ENCODE data around the gene GRIA4.

The GRIA4 gene

GRCh38 chr11:105705786-105706530 is 96.1 kb downstream of the GRIA4 start:
- no peak overlapping the region for H3K27ac ChIP-seq (ENCODE audit: low read depth in 2 of 2, low read length in 2 of 2)
- no peak overlapping the region for H3K4me3 ChIP-seq (ENCODE audit: low read length in 2 of 2)
- H3K9me3 ChIP-seq (ENCODE audit: control insufficient read depth in 2 of 2, low read length in 2 of 2) = no peaks in the 10 kb centered on the region
- no peaks in the 10 kb centered on the region for H3K27me3 ChIP-seq (ENCODE audit: control insufficient read depth in 2 of 2, insufficient read depth in 2 of 2, low read length in 2 of 2)
- H3K4me1 ChIP-seq (ENCODE audit: control insufficient read depth in 2 of 2, insufficient read depth in 2 of 2, low read length in 2 of 2) = no peaks in the 10 kb centered on the region
- H3K9ac ChIP-seq (ENCODE audit: low read depth in 1 of 2, low read length in 2 of 2) = no peak overlapping the region
- no peaks in the 10 kb centered on the region for H3K36me3 ChIP-seq (ENCODE audit: control insufficient read depth in 2 of 2, insufficient read depth in 2 of 2, low read length in 2 of 2)

GRCh38 chr11:105713106-105713505 is 103.2 kb downstream of the GRIA4 start:
- no peaks in the 10 kb centered on the region for H3K36me3 ChIP-seq (ENCODE audit: control insufficient read depth in 2 of 2, insufficient read depth in 2 of 2, low read length in 2 of 2)
- no peaks in the 10 kb centered on the region for H3K4me1 ChIP-seq (ENCODE audit: control insufficient read depth in 2 of 2, insufficient read depth in 2 of 2, low read length in 2 of 2)
- no peaks in the 10 kb centered on the region for H3K27me3 ChIP-seq (ENCODE audit: control insufficient read depth in 2 of 2, insufficient read depth in 2 of 2, low read length in 2 of 2)
- no peak overlapping the region for H3K4me3 ChIP-seq (ENCODE audit: low read length in 2 of 2)
- H3K9ac ChIP-seq (ENCODE audit: low read depth in 1 of 2, low read length in 2 of 2) = no peak overlapping the region
- no peak overlapping the region for H3K27ac ChIP-seq (ENCODE audit: low read depth in 2 of 2, low read length in 2 of 2)
- no peaks in the 10 kb centered on the region for H3K9me3 ChIP-seq (ENCODE audit: control insufficient read depth in 2 of 2, low read length in 2 of 2)

GRCh38 chr11:105713696-105714095 is 103.8 kb downstream of the GRIA4 start:
- no peak overlapping the region for H3K9ac ChIP-seq (ENCODE audit: low read depth in 1 of 2, low read length in 2 of 2)
- H3K4me1 ChIP-seq (ENCODE audit: control insufficient read depth in 2 of 2, insufficient read depth in 2 of 2, low read length in 2 of 2) = no peaks in the 10 kb centered on the region
- no peak overlapping the region for H3K4me3 ChIP-seq (ENCODE audit: low read length in 2 of 2)
- no peaks in the 10 kb centered on the region for H3K36me3 ChIP-seq (ENCODE audit: control insufficient read depth in 2 of 2, insufficient read depth in 2 of 2, low read length in 2 of 2)
- no peaks in the 10 kb centered on the region for H3K27me3 ChIP-seq (ENCODE audit: control insufficient read depth in 2 of 2, insufficient read depth in 2 of 2, low read length in 2 of 2)
- no peaks in the 10 kb centered on the region for H3K9me3 ChIP-seq (ENCODE audit: control insufficient read depth in 2 of 2, low read length in 2 of 2)
- no peak overlapping the region for H3K27ac ChIP-seq (ENCODE audit: low read depth in 2 of 2, low read length in 2 of 2)

- H3K4me1 ChIP-seq (ENCODE audit: control insufficient read depth in 2 of 2, insufficient read depth in 2 of 2, low read length in 2 of 2) = no peaks in the 10 kb centered on the region
- H3K27ac ChIP-seq (ENCODE audit: low read depth in 2 of 2, low read length in 2 of 2) = no peak overlapping the region
- no peak overlapping the region for H3K4me3 ChIP-seq (ENCODE audit: low read length in 2 of 2)
- H3K36me3 ChIP-seq (ENCODE audit: control insufficient read depth in 2 of 2, insufficient read depth in 2 of 2, low read length in 2 of 2) = no peaks in the 10 kb centered on the region
- no peak overlapping the region for H3K9ac ChIP-seq (ENCODE audit: low read depth in 1 of 2, low read length in 2 of 2)
- no peaks in the 10 kb centered on the region for H3K9me3 ChIP-seq (ENCODE audit: control insufficient read depth in 2 of 2, low read length in 2 of 2)
- no peaks in the 10 kb centered on the region for H3K27me3 ChIP-seq (ENCODE audit: control insufficient read depth in 2 of 2, insufficient read depth in 2 of 2, low read length in 2 of 2)
These were observed 108.8 kb downstream of the GRIA4 start for GRCh38 chr11:105718641-105719040.

GRCh38 chr11:105719073-105719822 is 109.4 kb downstream of the GRIA4 start:
- Histone ChIP-seq H3K27ac (ENCODE audit: low read depth in 2 of 2, low read length in 2 of 2) (no peak overlapping the region), H3K36me3 (ENCODE audit: control insufficient read depth in 2 of 2, insufficient read depth in 2 of 2, low read length in 2 of 2) (no peaks in the 10 kb centered on the region), H3K4me3 (ENCODE audit: low read length in 2 of 2) (no peak overlapping the region), H3K4me1 (ENCODE audit: control insufficient read depth in 2 of 2, insufficient read depth in 2 of 2, low read length in 2 of 2) (no peaks in the 10 kb centered on the region), H3K9ac (ENCODE audit: low read depth in 1 of 2, low read length in 2 of 2) (no peak overlapping the region), H3K27me3 (ENCODE audit: control insufficient read depth in 2 of 2, insufficient read depth in 2 of 2, low read length in 2 of 2) (no peaks in the 10 kb centered on the region), H3K9me3 (ENCODE audit: control insufficient read depth in 2 of 2, low read length in 2 of 2) (no peaks in the 10 kb centered on the region)

GRCh38 chr11:105720096-105720495 is 110.2 kb downstream of the GRIA4 start:
- Histone ChIP-seq H3K4me1 (ENCODE audit: control insufficient read depth in 2 of 2, insufficient read depth in 2 of 2, low read length in 2 of 2) (no peaks in the 10 kb centered on the region), H3K9ac (ENCODE audit: low read depth in 1 of 2, low read length in 2 of 2) (no peak overlapping the region), H3K27ac (ENCODE audit: low read depth in 2 of 2, low read length in 2 of 2) (no peak overlapping the region), H3K36me3 (ENCODE audit: control insufficient read depth in 2 of 2, insufficient read depth in 2 of 2, low read length in 2 of 2) (no peaks in the 10 kb centered on the region), H3K27me3 (ENCODE audit: control insufficient read depth in 2 of 2, insufficient read depth in 2 of 2, low read length in 2 of 2) (no peaks in the 10 kb centered on the region), H3K4me3 (ENCODE audit: low read length in 2 of 2) (no peak overlapping the region), H3K9me3 (ENCODE audit: control insufficient read depth in 2 of 2, low read length in 2 of 2) (no peaks in the 10 kb centered on the region)

GRCh38 chr11:105723269-105723668 is 113.4 kb downstream of the GRIA4 start:
- Histone ChIP-seq H3K4me1 (ENCODE audit: control insufficient read depth in 2 of 2, insufficient read depth in 2 of 2, low read length in 2 of 2) (no peaks in the 10 kb centered on the region), H3K9me3 (ENCODE audit: control insufficient read depth in 2 of 2, low read length in 2 of 2) (no peaks in the 10 kb centered on the region)

GRCh38 chr11:105732611-105733010 is 122.7 kb downstream of the GRIA4 start:
- no peaks in the 10 kb centered on the region for H3K27me3 ChIP-seq (ENCODE audit: control insufficient read depth in 2 of 2, insufficient read depth in 2 of 2, low read length in 2 of 2)
- H3K9ac ChIP-seq (ENCODE audit: low read depth in 1 of 2, low read length in 2 of 2) = no peak overlapping the region
- no peak overlapping the region for H3K4me3 ChIP-seq (ENCODE audit: low read length in 2 of 2)
- H3K27ac ChIP-seq (ENCODE audit: low read depth in 2 of 2, low read length in 2 of 2) = no peak overlapping the region
- no peaks in the 10 kb centered on the region for H3K9me3 ChIP-seq (ENCODE audit: control insufficient read depth in 2 of 2, low read length in 2 of 2)
- peaks cover 0 to 4% of the 10 kb centered on the region in 2 donors for H3K4me1 ChIP-seq (ENCODE audit: control insufficient read depth in 2 of 2, insufficient read depth in 2 of 2, low read length in 2 of 2)
- H3K36me3 ChIP-seq (ENCODE audit: control insufficient read depth in 2 of 2, insufficient read depth in 2 of 2, low read length in 2 of 2) = no peaks in the 10 kb centered on the region

More at GRCh38 chr11:105723269-105723668, 113.4 kb downstream of the GRIA4 start:
- Histone ChIP-seq H3K9ac (ENCODE audit: low read depth in 1 of 2, low read length in 2 of 2) (no peak overlapping the region), H3K4me3 (ENCODE audit: low read length in 2 of 2) (no peak overlapping the region), H3K27ac (ENCODE audit: low read depth in 2 of 2, low read length in 2 of 2) (no peak overlapping the region), H3K36me3 (ENCODE audit: control insufficient read depth in 2 of 2, insufficient read depth in 2 of 2, low read length in 2 of 2) (no peaks in the 10 kb centered on the region), H3K27me3 (ENCODE audit: control insufficient read depth in 2 of 2, insufficient read depth in 2 of 2, low read length in 2 of 2) (no peaks in the 10 kb centered on the region)

GRCh38 chr11:105734426-105734825 is 124.6 kb downstream of the GRIA4 start:
- Histone ChIP-seq H3K9me3 (ENCODE audit: control insufficient read depth in 2 of 2, low read length in 2 of 2) (no peaks in the 10 kb centered on the region), H3K27ac (ENCODE audit: low read depth in 2 of 2, low read length in 2 of 2) (no peak overlapping the region), H3K36me3 (ENCODE audit: control insufficient read depth in 2 of 2, insufficient read depth in 2 of 2, low read length in 2 of 2) (no peaks in the 10 kb centered on the region), H3K4me1 (ENCODE audit: control insufficient read depth in 2 of 2, insufficient read depth in 2 of 2, low read length in 2 of 2) (peaks cover 0 to 4% of the 10 kb centered on the region in 2 donors), H3K27me3 (ENCODE audit: control insufficient read depth in 2 of 2, insufficient read depth in 2 of 2, low read length in 2 of 2) (no peaks in the 10 kb centered on the region), H3K9ac (ENCODE audit: low read depth in 1 of 2, low read length in 2 of 2) (no peak overlapping the region), H3K4me3 (ENCODE audit: low read length in 2 of 2) (no peak overlapping the region)

GRCh38 chr11:105738251-105738650 is 128.4 kb downstream of the GRIA4 start:
- H3K4me1 ChIP-seq (ENCODE audit: control insufficient read depth in 2 of 2, insufficient read depth in 2 of 2, low read length in 2 of 2) = peaks cover 0 to 4% of the 10 kb centered on the region in 2 donors
- no peak overlapping the region for H3K4me3 ChIP-seq (ENCODE audit: low read length in 2 of 2)
- H3K9ac ChIP-seq (ENCODE audit: low read depth in 1 of 2, low read length in 2 of 2) = no peak overlapping the region

More at GRCh38 chr11:105738251-105738650, 128.4 kb downstream of the GRIA4 start:
- Histone ChIP-seq H3K27me3 (ENCODE audit: control insufficient read depth in 2 of 2, insufficient read depth in 2 of 2, low read length in 2 of 2) (no peaks in the 10 kb centered on the region), H3K9me3 (ENCODE audit: control insufficient read depth in 2 of 2, low read length in 2 of 2) (no peaks in the 10 kb centered on the region), H3K36me3 (ENCODE audit: control insufficient read depth in 2 of 2, insufficient read depth in 2 of 2, low read length in 2 of 2) (no peaks in the 10 kb centered on the region), H3K27ac (ENCODE audit: low read depth in 2 of 2, low read length in 2 of 2) (no peak overlapping the region)

Data from mucosa of rectum (tissue), 2 donors.